ENCODE data around the gene ATG16L1.

GRCh38 chr2:233266481-233266880, 15.0 kb downstream of the ATG16L1 start:
- TF ChIP-seq EZH2 (IDR thresholded peaks at IDR 0.05; ENCODE audit: insufficient read depth, poor library complexity, severe bottlenecking) (no peak), EZH2phosphoT487 (IDR thresholded peaks at IDR 0.05; ENCODE audit: insufficient read depth, low read depth) (no peak)
